Measurements from ENCODE around the gene ZNF575.

ZNF575 gene

GRCh38 chr19:43488179-43488578 lies 44.8 kb upstream of the ZNF575 start:
- Histone ChIP-seq H3K36me3 (ENCODE audit: control insufficient read depth in 1 of 2, insufficient read depth in 2 of 2, low read depth in 1 of 2, low read length in 2 of 2) (peaks cover 0 to 12% of the 10 kb centered on the region in 2 experiments), H3K79me1 (replicated peaks; ENCODE audit: low read length, poor library complexity, severe bottlenecking) (no peaks in the 10 kb centered on the region), H3K14ac (ENCODE audit: low read length in 2 of 2) (no peak overlapping the region), H4K91ac (ENCODE audit: low read length) (no peak overlapping the region), H3K27ac (ENCODE audit: low read length, poor library complexity, severe bottlenecking) (no peak overlapping the region), H3K4ac (ENCODE audit: low read depth in 1 of 2, low read length in 2 of 2) (no peak overlapping the region), H4K8ac (ENCODE audit: low read length) (no peak overlapping the region), H3K23ac (ENCODE audit: low read length in 2 of 2) (no peak overlapping the region), H3K4me3 (ENCODE audit: insufficient read depth in 1 of 2, low read depth in 1 of 2, low read length in 2 of 2) (no peak overlapping the region), H3K9me3 (ENCODE audit: control insufficient read depth, low read length) (no peaks in the 10 kb centered on the region), H3K4me2 (ENCODE audit: low read length, poor library complexity, severe bottlenecking) (no peak overlapping the region), H3K9ac (ENCODE audit: low read length) (no peak overlapping the region), H2BK5ac (ENCODE audit: low read depth, low read length, poor library complexity, severe bottlenecking) (no peak overlapping the region), H3K18ac (ENCODE audit: low read depth in 1 of 2, low read length in 2 of 2) (no peak overlapping the region), H3K27me3 (ENCODE audit: control insufficient read depth in 1 of 2, insufficient read depth in 1 of 2, low read length in 2 of 2) (no peaks in the 10 kb centered on the region), H2AK5ac (ENCODE audit: low read length, severe bottlenecking) (no peak overlapping the region), H2AFZ (ENCODE audit: low read depth, low read length) (no peak overlapping the region), H2BK12ac (ENCODE audit: low read length in 2 of 2) (no peak overlapping the region), H2BK15ac (ENCODE audit: low read depth, poor library complexity, severe bottlenecking) (no peak overlapping the region), H2BK120ac (ENCODE audit: low read depth, low read length) (no peak overlapping the region), H3K4me1 (ENCODE audit: control insufficient read depth, insufficient read depth, low read depth, low read length) (peaks cover 1% of the 10 kb centered on the region)
- WGBS, result 87% methylated on average over 6 of the region's 8 CpGs
- no peak for DNase-seq

DNA sequence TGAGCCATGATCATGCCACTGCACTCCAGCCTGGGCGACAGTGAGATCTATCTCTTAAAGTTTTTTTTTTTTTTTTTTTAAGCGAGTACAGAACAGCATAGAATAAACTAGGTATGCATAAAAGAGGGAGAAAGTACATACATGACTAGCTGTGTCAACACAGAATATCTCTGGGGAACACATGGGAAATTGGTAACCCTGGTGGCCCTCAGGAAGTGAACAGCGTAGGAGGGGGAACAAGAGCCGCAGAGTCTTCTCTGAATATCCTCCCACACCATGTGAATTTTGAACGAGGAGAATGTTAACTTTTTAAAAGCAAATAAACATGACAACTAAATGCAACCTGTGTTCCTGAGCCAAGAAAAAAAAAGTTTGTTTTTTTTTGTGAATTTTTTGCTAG lies 43.7 kb upstream of the ZNF575 start:
- H3K79me1 ChIP-seq (replicated peaks; ENCODE audit: low read length, poor library complexity, severe bottlenecking), result no peaks in the 10 kb centered on the region
- no peak overlapping the region for H2AK5ac ChIP-seq (ENCODE audit: low read length, severe bottlenecking)
- no peak overlapping the region for H3K18ac ChIP-seq (ENCODE audit: low read depth in 1 of 2, low read length in 2 of 2)
- H3K36me3 ChIP-seq (ENCODE audit: control insufficient read depth in 1 of 2, insufficient read depth in 2 of 2, low read depth in 1 of 2, low read length in 2 of 2), result peaks cover 0 to 13% of the 10 kb centered on the region in 2 experiments
- no peaks in the 10 kb centered on the region for H3K9me3 ChIP-seq (ENCODE audit: control insufficient read depth, low read length)
- no peak for DNase-seq
- no peak overlapping the region for H2BK15ac ChIP-seq (ENCODE audit: low read depth, poor library complexity, severe bottlenecking)
- WGBS, result 100% methylated on average over 2 of the region's 5 CpGs
- no peak overlapping the region for H2AFZ ChIP-seq (ENCODE audit: low read depth, low read length)
- H3K9ac ChIP-seq (ENCODE audit: low read length), result no peak overlapping the region
- H3K4me2 ChIP-seq (ENCODE audit: low read length, poor library complexity, severe bottlenecking), result no peak overlapping the region
- H4K91ac ChIP-seq (ENCODE audit: low read length), result no peak overlapping the region
- no peak overlapping the region for H3K23ac ChIP-seq (ENCODE audit: low read length in 2 of 2)
- no peaks in the 10 kb centered on the region for H3K27me3 ChIP-seq (ENCODE audit: control insufficient read depth in 1 of 2, insufficient read depth in 1 of 2, low read length in 2 of 2)
- no peak overlapping the region for H2BK12ac ChIP-seq (ENCODE audit: low read length in 2 of 2)
- H3K4ac ChIP-seq (ENCODE audit: low read depth in 1 of 2, low read length in 2 of 2), result no peak overlapping the region
- H3K4me1 ChIP-seq (ENCODE audit: control insufficient read depth, insufficient read depth, low read depth, low read length), result no peaks in the 10 kb centered on the region
- no peak overlapping the region for H3K14ac ChIP-seq (ENCODE audit: low read length in 2 of 2)
- no peak overlapping the region for H2BK120ac ChIP-seq (ENCODE audit: low read depth, low read length)
- H2BK5ac ChIP-seq (ENCODE audit: low read depth, low read length, poor library complexity, severe bottlenecking), result no peak overlapping the region
- H3K27ac ChIP-seq (ENCODE audit: low read length, poor library complexity, severe bottlenecking), result no peak overlapping the region
- H3K4me3 ChIP-seq (ENCODE audit: insufficient read depth in 1 of 2, low read depth in 1 of 2, low read length in 2 of 2), result no peak overlapping the region
- H4K8ac ChIP-seq (ENCODE audit: low read length), result no peak overlapping the region

GRCh38 chr19:43489979-43490599 lies 42.9 kb upstream of the ZNF575 start:
- Histone ChIP-seq H3K79me1 (replicated peaks; ENCODE audit: low read length, poor library complexity, severe bottlenecking) (no peaks in the 10 kb centered on the region), H4K8ac (ENCODE audit: low read length) (no peak overlapping the region), H3K4me3 (ENCODE audit: insufficient read depth in 1 of 2, low read depth in 1 of 2, low read length in 2 of 2) (no peak overlapping the region), H3K14ac (ENCODE audit: low read length in 2 of 2) (no peak overlapping the region), H4K91ac (ENCODE audit: low read length) (no peak overlapping the region), H2BK5ac (ENCODE audit: low read depth, low read length, poor library complexity, severe bottlenecking) (no peak overlapping the region), H2AFZ (ENCODE audit: low read depth, low read length) (no peak overlapping the region), H3K23ac (ENCODE audit: low read length in 2 of 2) (no peak overlapping the region), H2BK120ac (ENCODE audit: low read depth, low read length) (no peak overlapping the region), H3K4me2 (ENCODE audit: low read length, poor library complexity, severe bottlenecking) (no peak overlapping the region), H3K36me3 (ENCODE audit: control insufficient read depth in 1 of 2, insufficient read depth in 2 of 2, low read depth in 1 of 2, low read length in 2 of 2) (peaks cover 7 to 18% of the 10 kb centered on the region in 2 experiments), H3K4me1 (ENCODE audit: control insufficient read depth, insufficient read depth, low read depth, low read length) (no peaks in the 10 kb centered on the region), H2BK12ac (ENCODE audit: low read length in 2 of 2) (no peak overlapping the region), H2BK15ac (ENCODE audit: low read depth, poor library complexity, severe bottlenecking) (no peak overlapping the region), H3K18ac (ENCODE audit: low read depth in 1 of 2, low read length in 2 of 2) (no peak overlapping the region), H3K9me3 (ENCODE audit: control insufficient read depth, low read length) (no peaks in the 10 kb centered on the region), H3K9ac (ENCODE audit: low read length) (no peak overlapping the region), H3K27ac (ENCODE audit: low read length, poor library complexity, severe bottlenecking) (no peak overlapping the region), H3K4ac (ENCODE audit: low read depth in 1 of 2, low read length in 2 of 2) (no peak overlapping the region), H3K27me3 (ENCODE audit: control insufficient read depth in 1 of 2, insufficient read depth in 1 of 2, low read length in 2 of 2) (no peaks in the 10 kb centered on the region), H2AK5ac (ENCODE audit: low read length, severe bottlenecking) (no peak overlapping the region)
- over 99% methylated on average over 5 of the region's 7 CpGs for WGBS
- DNase-seq, result no peak

DNA sequence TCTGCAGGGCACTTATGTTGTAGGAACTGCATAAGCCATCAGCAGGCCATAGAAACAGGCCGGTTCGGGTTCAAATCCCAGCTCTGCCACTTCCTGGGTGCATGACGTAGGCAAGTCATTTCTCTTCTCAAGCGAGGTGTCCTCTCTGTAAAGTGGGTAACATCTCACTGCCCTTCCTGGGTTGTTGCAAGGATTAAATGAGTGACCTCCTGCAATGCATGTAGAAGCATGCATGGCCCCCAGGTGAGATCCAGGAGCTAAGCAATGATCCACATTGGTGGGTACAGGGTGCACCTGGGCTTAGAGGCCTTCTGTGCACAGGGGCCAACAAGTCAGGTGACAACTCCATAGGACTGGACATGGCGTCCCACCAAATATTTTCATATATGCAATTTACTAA lies 42.2 kb upstream of the ZNF575 start:
- H3K18ac ChIP-seq (ENCODE audit: low read depth in 1 of 2, low read length in 2 of 2), result no peak overlapping the region
- H3K23ac ChIP-seq (ENCODE audit: low read length in 2 of 2), result no peak overlapping the region
- H3K4ac ChIP-seq (ENCODE audit: low read depth in 1 of 2, low read length in 2 of 2), result no peak overlapping the region
- H3K36me3 ChIP-seq (ENCODE audit: control insufficient read depth in 1 of 2, insufficient read depth in 2 of 2, low read depth in 1 of 2, low read length in 2 of 2), result peaks cover 13 to 25% of the 10 kb centered on the region in 2 experiments
- no peak overlapping the region for H3K4me2 ChIP-seq (ENCODE audit: low read length, poor library complexity, severe bottlenecking)
- no peak overlapping the region for H3K4me3 ChIP-seq (ENCODE audit: insufficient read depth in 1 of 2, low read depth in 1 of 2, low read length in 2 of 2)
- H3K27ac ChIP-seq (ENCODE audit: low read length, poor library complexity, severe bottlenecking), result no peak overlapping the region
- no peak overlapping the region for H3K14ac ChIP-seq (ENCODE audit: low read length in 2 of 2)
- no peaks in the 10 kb centered on the region for H3K4me1 ChIP-seq (ENCODE audit: control insufficient read depth, insufficient read depth, low read depth, low read length)
- no peak overlapping the region for H2BK15ac ChIP-seq (ENCODE audit: low read depth, poor library complexity, severe bottlenecking)
- H2AK5ac ChIP-seq (ENCODE audit: low read length, severe bottlenecking), result no peak overlapping the region
- DNase-seq, result no peak
- no peak overlapping the region for H4K8ac ChIP-seq (ENCODE audit: low read length)
- no peaks in the 10 kb centered on the region for H3K9me3 ChIP-seq (ENCODE audit: control insufficient read depth, low read length)
- H3K9ac ChIP-seq (ENCODE audit: low read length), result no peak overlapping the region
- no peak overlapping the region for H2BK5ac ChIP-seq (ENCODE audit: low read depth, low read length, poor library complexity, severe bottlenecking)
- H2BK120ac ChIP-seq (ENCODE audit: low read depth, low read length), result no peak overlapping the region
- no peak overlapping the region for H2AFZ ChIP-seq (ENCODE audit: low read depth, low read length)
- no peaks in the 10 kb centered on the region for H3K79me1 ChIP-seq (replicated peaks; ENCODE audit: low read length, poor library complexity, severe bottlenecking)
- no peak overlapping the region for H4K91ac ChIP-seq (ENCODE audit: low read length)
- WGBS, result 92% methylated on average over 5 of the region's 5 CpGs
- no peak overlapping the region for H2BK12ac ChIP-seq (ENCODE audit: low read length in 2 of 2)
- H3K27me3 ChIP-seq (ENCODE audit: control insufficient read depth in 1 of 2, insufficient read depth in 1 of 2, low read length in 2 of 2), result no peaks in the 10 kb centered on the region

All from mesenchymal stem cell (in vitro differentiated cells and primary cell).